ENCODE measurements around the gene SLC6A12.

SLC6A12 gene

DNA sequence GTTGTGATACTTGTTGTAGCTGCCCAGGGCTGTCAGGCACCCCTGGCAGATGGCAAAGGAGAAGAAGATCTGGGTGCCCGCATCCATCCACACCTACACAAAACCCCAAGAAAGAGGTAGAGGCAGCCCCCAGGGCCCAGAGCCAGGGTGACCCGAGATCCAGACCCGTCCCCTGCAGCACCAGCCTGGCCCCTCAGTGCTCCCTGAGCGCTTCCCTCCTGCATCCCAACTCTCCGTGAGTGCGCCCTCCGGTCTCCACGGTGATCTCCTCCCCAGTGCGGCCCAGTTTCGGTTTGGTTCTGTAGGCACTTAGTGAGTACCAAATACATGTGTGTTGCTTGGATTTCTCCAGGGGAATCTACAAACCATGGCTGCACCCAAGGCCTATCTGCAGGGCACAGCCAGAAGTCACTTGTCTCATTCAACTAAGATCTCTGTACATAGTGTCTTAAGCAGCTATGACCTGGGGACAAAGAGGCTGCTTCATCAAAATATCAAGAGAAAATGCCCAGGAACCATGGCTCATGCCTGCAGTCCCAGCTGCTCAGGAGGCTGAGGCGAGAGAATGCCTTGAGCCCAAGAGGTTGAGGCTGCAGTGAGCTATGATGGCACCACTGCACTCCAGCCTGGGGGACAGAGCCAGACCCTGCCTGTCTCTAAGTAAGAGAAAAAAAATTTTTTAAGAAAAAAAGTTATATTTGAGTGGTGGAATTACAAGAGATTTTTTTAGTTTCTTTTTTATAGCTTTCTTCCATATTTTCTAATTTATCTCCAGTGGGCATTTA is 15.9 kb downstream of the SLC6A12 start:
- no peak for TF ChIP-seq ZFX (IDR thresholded peaks at IDR 0.05; ENCODE audit: borderline replicate concordance)
- TF ChIP-seq, protein P1, sequence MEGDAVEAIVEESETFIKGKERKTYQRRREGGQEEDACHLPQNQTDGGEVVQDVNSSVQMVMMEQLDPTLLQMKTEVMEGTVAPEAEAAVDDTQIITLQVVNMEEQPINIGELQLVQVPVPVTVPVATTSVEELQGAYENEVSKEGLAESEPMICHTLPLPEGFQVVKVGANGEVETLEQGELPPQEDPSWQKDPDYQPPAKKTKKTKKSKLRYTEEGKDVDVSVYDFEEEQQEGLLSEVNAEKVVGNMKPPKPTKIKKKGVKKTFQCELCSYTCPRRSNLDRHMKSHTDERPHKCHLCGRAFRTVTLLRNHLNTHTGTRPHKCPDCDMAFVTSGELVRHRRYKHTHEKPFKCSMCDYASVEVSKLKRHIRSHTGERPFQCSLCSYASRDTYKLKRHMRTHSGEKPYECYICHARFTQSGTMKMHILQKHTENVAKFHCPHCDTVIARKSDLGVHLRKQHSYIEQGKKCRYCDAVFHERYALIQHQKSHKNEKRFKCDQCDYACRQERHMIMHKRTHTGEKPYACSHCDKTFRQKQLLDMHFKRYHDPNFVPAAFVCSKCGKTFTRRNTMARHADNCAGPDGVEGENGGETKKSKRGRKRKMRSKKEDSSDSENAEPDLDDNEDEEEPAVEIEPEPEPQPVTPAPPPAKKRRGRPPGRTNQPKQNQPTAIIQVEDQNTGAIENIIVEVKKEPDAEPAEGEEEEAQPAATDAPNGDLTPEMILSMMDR (IDR thresholded peaks at IDR 0.05): no peak
- no peak overlapping the region for H3K27ac ChIP-seq

DNA sequence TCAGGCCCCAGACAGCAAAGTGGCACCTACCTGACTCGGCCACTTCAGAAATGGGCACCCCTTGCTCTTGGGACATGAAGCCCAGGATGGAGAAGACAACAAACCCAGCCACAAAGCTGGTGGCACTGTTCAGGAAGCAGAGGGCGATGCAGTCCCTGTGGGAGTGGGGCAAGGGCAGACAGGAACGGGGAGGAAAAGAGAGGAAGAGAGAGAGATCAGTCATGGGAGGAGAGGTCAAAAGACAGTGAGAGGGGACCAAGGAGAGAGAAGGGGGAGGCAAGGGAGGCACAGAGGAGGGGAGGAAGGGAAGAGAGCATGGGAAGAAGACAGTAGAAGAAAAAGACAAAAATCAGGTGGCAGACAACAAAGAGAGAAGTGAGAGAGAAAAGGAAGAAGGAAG is 16.6 kb downstream of the SLC6A12 start:
- no peak for TF ChIP-seq ZFX (IDR thresholded peaks at IDR 0.05; ENCODE audit: borderline replicate concordance)
- TF ChIP-seq, protein P1 (IDR thresholded peaks at IDR 0.05): no peak
- no peak overlapping the region for H3K27ac ChIP-seq

DNA sequence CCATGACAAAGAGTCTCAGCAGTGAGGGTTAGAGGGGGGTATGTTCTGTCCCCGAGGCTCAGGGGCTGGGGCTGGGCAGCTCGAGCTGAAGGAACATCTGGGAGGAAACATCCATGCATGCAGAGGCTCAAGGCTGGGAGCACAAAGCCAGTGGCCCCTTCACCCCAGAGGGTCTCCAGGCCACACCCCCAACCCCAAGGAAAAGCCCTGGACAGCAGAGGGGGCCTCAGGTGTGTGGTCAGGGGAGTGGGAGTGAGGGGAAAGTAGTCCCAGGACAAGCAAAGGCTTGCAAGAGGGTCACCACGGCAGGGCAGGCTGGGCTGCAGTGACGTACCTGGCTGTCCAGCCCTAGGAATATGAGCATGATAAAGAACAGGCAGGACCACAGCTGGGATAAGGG is 17.5 kb downstream of the SLC6A12 start:
- H3K27ac ChIP-seq: no peak overlapping the region
- TF ChIP-seq ZFX (IDR thresholded peaks at IDR 0.05; ENCODE audit: borderline replicate concordance): no peak
- TF ChIP-seq, protein P1 (IDR thresholded peaks at IDR 0.05): no peak

DNA sequence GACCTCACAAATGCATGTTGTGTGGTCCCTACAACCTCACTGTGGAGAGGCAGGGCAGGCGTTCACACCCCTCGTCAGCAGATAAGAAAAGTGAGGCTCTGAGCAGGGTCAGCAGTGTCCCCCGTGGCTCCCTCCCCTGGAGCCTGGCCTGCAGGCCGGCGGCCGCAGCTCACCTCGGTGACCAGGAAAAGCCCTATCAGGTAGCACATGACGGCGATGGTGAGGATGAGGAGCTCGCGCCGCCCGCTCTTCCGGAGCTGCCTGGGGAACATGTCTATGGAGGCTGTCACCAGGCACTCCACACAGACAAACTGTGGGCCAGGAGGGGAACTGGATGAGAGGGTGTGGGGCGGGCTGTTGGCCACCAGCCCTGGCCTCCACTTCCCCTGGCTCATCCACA is 18.0 kb downstream of the SLC6A12 start:
- H3K27ac ChIP-seq: no peak overlapping the region
- TF ChIP-seq ZFX (IDR thresholded peaks at IDR 0.05; ENCODE audit: borderline replicate concordance): no peak
- TF ChIP-seq, protein P1 (IDR thresholded peaks at IDR 0.05): no peak

DNA sequence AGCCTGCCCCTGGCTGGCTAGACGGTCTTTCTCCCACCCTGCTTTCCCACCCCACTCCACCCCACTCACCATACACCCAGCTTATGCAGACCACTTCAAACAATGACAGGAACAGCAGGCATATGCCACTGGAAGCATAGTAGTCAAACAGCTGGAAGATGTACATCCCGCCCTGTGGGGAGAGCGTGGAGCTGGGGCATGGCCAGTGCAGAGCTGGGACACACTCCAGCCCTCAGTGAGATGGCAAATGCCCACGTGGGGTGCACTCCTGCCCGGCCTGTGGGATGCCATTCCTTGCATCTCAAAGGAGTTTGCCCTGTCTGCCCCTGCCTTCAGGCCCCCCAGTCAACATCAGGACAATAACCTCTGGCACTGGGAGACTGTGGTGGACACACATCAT is 18.8 kb downstream of the SLC6A12 start:
- TF ChIP-seq, protein P1 (IDR thresholded peaks at IDR 0.05): no peak
- no peak for TF ChIP-seq ZFX (IDR thresholded peaks at IDR 0.05; ENCODE audit: borderline replicate concordance)
- H3K27ac ChIP-seq: no peak overlapping the region

DNA sequence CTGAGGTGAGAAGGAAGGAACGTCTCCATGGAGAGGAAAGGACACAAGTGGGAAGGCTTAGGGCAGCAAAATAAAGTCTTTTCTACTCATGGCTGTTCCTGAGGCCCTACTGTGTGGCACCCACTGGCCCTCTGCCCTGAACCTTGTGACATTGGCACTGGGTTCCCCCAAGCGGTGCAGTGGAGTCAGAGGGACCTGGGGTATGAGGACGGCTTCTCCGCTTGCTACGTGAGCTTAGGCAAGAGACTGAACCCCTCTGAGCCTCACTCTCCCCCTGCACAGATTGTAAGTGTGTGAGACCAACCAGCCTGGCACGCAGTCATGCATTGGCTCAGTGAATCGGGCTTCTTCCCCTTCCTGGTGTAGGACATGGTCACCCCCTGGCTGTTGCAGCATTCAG is 19.7 kb downstream of the SLC6A12 start:
- TF ChIP-seq, protein P1 (IDR thresholded peaks at IDR 0.05): no peak
- TF ChIP-seq ZFX (IDR thresholded peaks at IDR 0.05; ENCODE audit: borderline replicate concordance): no peak
- H3K27ac ChIP-seq: no peak overlapping the region

DNA sequence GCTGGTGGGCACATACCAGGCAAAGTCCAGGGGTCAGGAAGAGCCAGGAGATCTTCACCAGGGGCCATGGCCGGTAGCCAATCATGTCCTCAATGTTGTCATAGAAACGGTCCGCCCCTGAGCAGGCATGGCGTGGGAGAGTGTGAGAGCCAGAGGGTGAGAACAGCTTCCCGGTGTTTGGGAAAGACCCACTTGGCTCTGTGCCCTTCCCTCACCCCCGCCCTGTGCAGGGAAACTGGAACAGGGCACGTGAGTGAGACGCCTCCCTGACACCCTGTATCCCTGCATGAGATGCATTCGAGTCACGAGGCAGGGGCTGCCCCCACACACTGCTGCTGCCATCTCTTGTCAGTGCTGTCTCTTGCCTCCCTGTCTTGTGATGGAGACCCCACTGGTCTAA is 20.7 kb downstream of the SLC6A12 start:
- no peak overlapping the region for H3K27ac ChIP-seq
- TF ChIP-seq ZFX (IDR thresholded peaks at IDR 0.05; ENCODE audit: borderline replicate concordance): no peak
- TF ChIP-seq, protein P1 (IDR thresholded peaks at IDR 0.05): no peak

All from 22Rv1 (cell line).